Measurements from ENCODE around the gene MMP25.

The MMP25 gene, protein sequence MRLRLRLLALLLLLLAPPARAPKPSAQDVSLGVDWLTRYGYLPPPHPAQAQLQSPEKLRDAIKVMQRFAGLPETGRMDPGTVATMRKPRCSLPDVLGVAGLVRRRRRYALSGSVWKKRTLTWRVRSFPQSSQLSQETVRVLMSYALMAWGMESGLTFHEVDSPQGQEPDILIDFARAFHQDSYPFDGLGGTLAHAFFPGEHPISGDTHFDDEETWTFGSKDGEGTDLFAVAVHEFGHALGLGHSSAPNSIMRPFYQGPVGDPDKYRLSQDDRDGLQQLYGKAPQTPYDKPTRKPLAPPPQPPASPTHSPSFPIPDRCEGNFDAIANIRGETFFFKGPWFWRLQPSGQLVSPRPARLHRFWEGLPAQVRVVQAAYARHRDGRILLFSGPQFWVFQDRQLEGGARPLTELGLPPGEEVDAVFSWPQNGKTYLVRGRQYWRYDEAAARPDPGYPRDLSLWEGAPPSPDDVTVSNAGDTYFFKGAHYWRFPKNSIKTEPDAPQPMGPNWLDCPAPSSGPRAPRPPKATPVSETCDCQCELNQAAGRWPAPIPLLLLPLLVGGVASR

DNA sequence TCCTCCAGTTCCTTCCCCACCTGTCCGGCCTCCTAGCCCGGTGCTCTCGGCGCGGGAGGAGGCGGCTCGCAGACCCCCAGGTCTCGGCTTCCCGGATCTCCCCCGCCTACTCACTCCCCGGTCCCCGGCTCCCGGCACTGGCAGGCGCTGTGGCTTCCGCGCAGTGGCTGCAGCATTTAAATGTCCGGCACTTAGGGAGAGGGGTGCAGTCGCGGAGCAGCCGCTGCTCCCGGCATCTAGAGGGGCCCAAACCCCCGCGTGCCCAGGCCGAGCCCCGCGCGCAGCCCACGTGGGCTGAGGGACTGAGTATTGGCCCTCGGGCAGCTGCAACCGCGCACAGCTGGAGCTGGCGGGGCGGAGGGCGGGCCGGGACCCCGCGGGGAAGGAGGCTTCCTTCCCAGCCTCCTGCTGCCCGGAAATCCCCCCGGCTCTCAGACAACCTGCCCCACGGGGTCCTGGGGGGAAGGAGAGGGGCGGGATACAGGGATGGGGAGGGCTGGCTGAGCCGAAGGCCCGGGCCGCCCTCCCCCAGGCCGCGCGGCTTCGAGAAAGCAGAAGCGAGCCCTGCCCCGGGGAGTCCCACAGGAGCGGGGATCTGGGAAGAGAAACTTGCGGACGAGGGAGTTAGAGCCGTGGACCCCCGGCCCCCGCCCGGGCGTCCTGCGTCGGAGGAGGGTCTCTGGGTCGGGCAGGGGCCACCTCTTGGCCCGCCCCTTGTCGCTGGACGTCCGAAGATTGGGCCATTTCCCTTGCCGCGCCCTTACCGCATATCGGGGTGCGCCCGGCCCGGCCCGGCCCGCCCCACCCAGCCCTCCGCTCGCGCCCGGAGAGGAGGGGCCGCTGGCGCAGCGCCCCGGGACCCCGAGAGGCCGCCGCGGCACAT is at the start of gene MMP25:
MMP25 (plus strand) TSS at position 804 of the 883 bp plus-strand sequence. CDS start 357 bp downstream, outside the sequence.
- Histone ChIP-seq H3K27ac (no peak within 1 kb of the TSS), H3K4me1 (peaks cover 3% of the 10 kb centered on the region), H3K36me3 (ENCODE audit: control insufficient read depth, insufficient read depth, low read length) (no peaks in the 10 kb centered on the region), H3K27me3 (ENCODE audit: control insufficient read depth, insufficient read depth, low read length) (peaks cover 9% of the 10 kb centered on the region), H3K9ac (no peak within 1 kb of the TSS), H3K4me3 (ENCODE audit: low read depth, low read length) (peak within 1 kb of the TSS; percentile 42), H3K4me2 (ENCODE audit: low read length) (peak within 1 kb of the TSS; percentile 66), H3K9me3 (ENCODE audit: control insufficient read depth, low read length) (no peaks in the 10 kb centered on the region), H3K79me2 (no peaks in the 10 kb centered on the region), H2AFZ (peak within 1 kb of the TSS; percentile 60)
- TF ChIP-seq, protein P1, sequence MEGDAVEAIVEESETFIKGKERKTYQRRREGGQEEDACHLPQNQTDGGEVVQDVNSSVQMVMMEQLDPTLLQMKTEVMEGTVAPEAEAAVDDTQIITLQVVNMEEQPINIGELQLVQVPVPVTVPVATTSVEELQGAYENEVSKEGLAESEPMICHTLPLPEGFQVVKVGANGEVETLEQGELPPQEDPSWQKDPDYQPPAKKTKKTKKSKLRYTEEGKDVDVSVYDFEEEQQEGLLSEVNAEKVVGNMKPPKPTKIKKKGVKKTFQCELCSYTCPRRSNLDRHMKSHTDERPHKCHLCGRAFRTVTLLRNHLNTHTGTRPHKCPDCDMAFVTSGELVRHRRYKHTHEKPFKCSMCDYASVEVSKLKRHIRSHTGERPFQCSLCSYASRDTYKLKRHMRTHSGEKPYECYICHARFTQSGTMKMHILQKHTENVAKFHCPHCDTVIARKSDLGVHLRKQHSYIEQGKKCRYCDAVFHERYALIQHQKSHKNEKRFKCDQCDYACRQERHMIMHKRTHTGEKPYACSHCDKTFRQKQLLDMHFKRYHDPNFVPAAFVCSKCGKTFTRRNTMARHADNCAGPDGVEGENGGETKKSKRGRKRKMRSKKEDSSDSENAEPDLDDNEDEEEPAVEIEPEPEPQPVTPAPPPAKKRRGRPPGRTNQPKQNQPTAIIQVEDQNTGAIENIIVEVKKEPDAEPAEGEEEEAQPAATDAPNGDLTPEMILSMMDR (IDR thresholded peaks at IDR 0.05): no peak

DNA sequence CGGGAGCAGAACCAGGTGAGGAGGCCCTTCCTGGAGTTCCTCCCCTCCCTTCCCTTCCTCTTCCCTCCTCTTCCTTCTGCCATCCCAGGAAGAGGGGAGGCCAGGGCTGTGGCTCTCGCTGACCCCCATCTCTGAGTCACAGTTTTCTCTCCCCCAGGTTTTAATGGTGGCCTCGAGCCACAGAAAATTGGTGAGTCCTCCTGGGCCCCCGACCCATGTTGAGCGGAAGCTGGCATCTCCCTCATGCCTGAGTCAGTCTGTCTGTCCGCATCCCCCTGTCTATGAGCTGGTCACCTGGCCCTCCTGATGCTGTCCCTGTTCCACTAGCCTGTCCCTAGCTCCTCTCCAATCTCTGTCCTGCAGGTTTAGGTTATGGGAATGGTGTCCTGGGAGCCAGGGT is 46.4 kb upstream of the MMP25 start:
- H3K79me2 ChIP-seq: no peaks in the 10 kb centered on the region
- H3K9ac ChIP-seq: no peak overlapping the region
- no peaks in the 10 kb centered on the region for H3K36me3 ChIP-seq (ENCODE audit: control insufficient read depth, insufficient read depth, low read length)
- H3K4me2 ChIP-seq (ENCODE audit: low read length): no peak overlapping the region
- no peak overlapping the region for H2AFZ ChIP-seq
- no peaks in the 10 kb centered on the region for H3K27me3 ChIP-seq (ENCODE audit: control insufficient read depth, insufficient read depth, low read length)
- H3K27ac ChIP-seq: no peak overlapping the region
- H3K4me1 ChIP-seq: no peaks in the 10 kb centered on the region
- H3K4me3 ChIP-seq (ENCODE audit: low read depth, low read length): no peak overlapping the region
- no peaks in the 10 kb centered on the region for H3K9me3 ChIP-seq (ENCODE audit: control insufficient read depth, low read length)
- TF ChIP-seq, protein P1 (IDR thresholded peaks at IDR 0.05): no peak

DNA sequence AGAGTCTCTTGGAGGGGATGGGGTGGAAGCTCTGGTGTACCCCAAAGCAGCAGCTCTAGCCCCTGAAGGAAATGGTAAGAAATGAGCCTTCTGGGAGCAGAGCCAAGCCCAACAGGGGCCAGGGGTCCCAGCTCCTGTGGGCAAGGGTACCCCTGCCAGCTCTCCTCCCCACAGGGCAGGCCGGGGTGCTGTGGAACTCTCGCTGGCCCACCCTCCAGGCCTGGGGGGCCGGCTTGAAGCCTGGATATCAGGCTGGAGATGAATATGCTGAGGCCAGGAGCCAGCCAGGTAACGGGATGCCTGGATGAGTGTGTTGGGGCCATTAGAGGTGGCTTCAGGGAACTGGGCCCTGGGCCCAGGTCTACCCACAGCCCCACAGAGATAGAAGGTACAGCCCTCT is 45.8 kb upstream of the MMP25 start:
- no peaks in the 10 kb centered on the region for H3K4me1 ChIP-seq
- H3K27ac ChIP-seq: no peak overlapping the region
- H3K4me3 ChIP-seq (ENCODE audit: low read depth, low read length): no peak overlapping the region
- no peaks in the 10 kb centered on the region for H3K9me3 ChIP-seq (ENCODE audit: control insufficient read depth, low read length)
- no peaks in the 10 kb centered on the region for H3K79me2 ChIP-seq
- no peak overlapping the region for H3K9ac ChIP-seq
- H2AFZ ChIP-seq: no peak overlapping the region
- no peaks in the 10 kb centered on the region for H3K27me3 ChIP-seq (ENCODE audit: control insufficient read depth, insufficient read depth, low read length)
- H3K36me3 ChIP-seq (ENCODE audit: control insufficient read depth, insufficient read depth, low read length): no peaks in the 10 kb centered on the region
- TF ChIP-seq, protein P1 (IDR thresholded peaks at IDR 0.05): no peak
- H3K4me2 ChIP-seq (ENCODE audit: low read length): no peak overlapping the region

DNA sequence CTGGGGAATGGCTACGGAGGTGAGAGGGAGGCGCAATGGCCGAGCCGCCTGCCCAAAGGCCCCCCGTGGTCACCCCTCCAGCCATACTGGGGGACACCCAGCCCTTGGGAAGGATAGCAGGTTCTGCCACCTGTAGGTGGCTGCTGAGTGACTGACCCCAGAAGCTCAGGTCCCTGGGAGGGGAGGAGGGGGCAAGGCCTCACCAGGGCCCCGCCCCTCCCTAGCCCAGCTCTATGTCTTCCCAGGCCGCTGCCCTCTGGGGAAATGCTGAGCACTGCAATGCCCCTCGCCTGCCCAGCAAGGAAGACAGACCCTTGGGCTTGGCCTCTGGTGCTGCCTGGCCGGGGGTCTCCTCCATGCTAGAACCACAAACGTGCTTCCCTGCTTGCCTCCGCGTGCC is 45.0 kb upstream of the MMP25 start:
- Histone ChIP-seq H3K9me3 (ENCODE audit: control insufficient read depth, low read length) (no peaks in the 10 kb centered on the region), H3K79me2 (no peaks in the 10 kb centered on the region), H3K4me2 (ENCODE audit: low read length) (no peak overlapping the region), H3K9ac (no peak overlapping the region), H3K4me1 (peaks cover 3% of the 10 kb centered on the region), H3K36me3 (ENCODE audit: control insufficient read depth, insufficient read depth, low read length) (no peaks in the 10 kb centered on the region), H3K4me3 (ENCODE audit: low read depth, low read length) (no peak overlapping the region), H3K27me3 (ENCODE audit: control insufficient read depth, insufficient read depth, low read length) (no peaks in the 10 kb centered on the region), H2AFZ (no peak overlapping the region), H3K27ac (no peak overlapping the region)
- TF ChIP-seq, protein P1 (IDR thresholded peaks at IDR 0.05): no peak
